Sigmoid colon (tissue), 7 donors: ENCODE data around the gene POP7. TPM values are rescaled to one million over a fixed set of nuclear protein-coding genes. Genes with fewer than 3 reads are reported as not detected.

ENCODE experiments used
- DNase-seq: peaks from one replicate; pipeline ENCODE4 v3.0.0-alpha.2; 2019
- H3K27ac ChIP-seq, 4 donors: fragments of 200-600 bp; sonication (generic); one replicate each; pipeline ENCODE4 v1.5.1; 2016 to 2019; ENCODE audit warnings: mild to moderate bottlenecking in 1 of 4
- H3K27me3 ChIP-seq, 3 donors: fragments of 200-600 bp; sonication (generic); one replicate each; pipeline ENCODE4 v1.5.1; 2019; ENCODE audit warnings: mild to moderate bottlenecking in 1 of 3
- H3K36me3 ChIP-seq, 4 donors: fragments of 200-600 bp; sonication (generic); one replicate each; pipeline ENCODE4 v1.5.1; 2016 to 2019
- H3K4me1 ChIP-seq, 4 donors: fragments of 200-600 bp; sonication (generic); one replicate each; pipeline ENCODE4 v1.5.1; 2017 to 2019
- H3K4me3 ChIP-seq, 4 donors: fragments of 200-600 bp; sonication (generic); one replicate each; pipeline ENCODE4 v1.5.1; 2017 to 2019; ENCODE audit warnings: mild to moderate bottlenecking in 2 of 4, moderate library complexity in 1 of 4
- H3K9me3 ChIP-seq, 4 donors: fragments of 200-600 bp in 3 of 4; sonication (generic) in 3 of 4; one replicate each; pipeline versions ENCODE4 v1.5.1 to v1.6.1; 2013 to 2019
- CTCF ChIP-seq, 4 experiments: fragments of 450-650 bp in 3 of 4; fragments of 200-600 bp in 1 of 4; IDR thresholded peaks; one replicate each; pipeline ENCODE4 v1.5.1; 2016 to 2019; ENCODE audit warnings: antibody characterized with exemption in 4 of 4, mild to moderate bottlenecking in 3 of 4, moderate library complexity in 2 of 4
- EP300 ChIP-seq, 4 donors: sonication (generic); formaldehyde crosslinking; IDR thresholded peaks; one replicate each; pipeline ENCODE4 v1.6.1; 2017; ENCODE audit warnings: antibody characterized with exemption in 4 of 4
- POLR2A ChIP-seq, 2 donors: fragments of 450-650 bp; IDR thresholded peaks; one replicate each; pipeline ENCODE4 v1.6.1; 2016; ENCODE audit warnings: antibody characterized with exemption in 2 of 2, mild to moderate bottlenecking in 2 of 2, moderate library complexity in 2 of 2
- POLR2AphosphoS5 ChIP-seq, 4 donors: sonication (generic); formaldehyde crosslinking; IDR thresholded peaks; one replicate each; pipeline ENCODE4 v1.6.1; 2017; ENCODE audit warnings: antibody characterized with exemption in 4 of 4
- WGBS, 2 donors: extraction: QIAGEN DNeasy Blood & Tissue Kit; methylation state at CpG; one replicate each; pipeline ENCODE4 v1.1.7; 2013; 5-methylcytosine and 5-hydroxymethylcytosine counted together
- intact Hi-C: fragments of 100-400 bp; cut with DNase I; formaldehyde crosslinking; loops from one replicate; pipeline ENCODE4 v1.15.1; 2023
- polyA plus RNA-seq, 3 donors: library from polyadenylated mRNA; stranded (reverse); fragments of 200-250 nt; gene quantifications; one replicate each; pipeline ENCODE4 v1.2.3, GENCODE V29; 2013
- total RNA-seq, 4 donors: library from RNA; depleted of rRNA; stranded (reverse); fragments of >200 nt; gene quantifications; one replicate each; pipeline ENCODE4 v1.1.0, GENCODE V29; 2016
- donor health status: healthy with polysubstance abuse.
- donor health status: Bipolar disorder and iron deficiency.
- donor health status: healthy.

POP7 gene
- total and polyA plus RNA-seq, 7 donors = 20.5 to 46.2 (median 39.5) TPM

GRCh38 chr7:100728196-100728595 lies 22.3 kb downstream of the POP7 start:
- TF ChIP-seq EP300 (IDR thresholded peaks at IDR 0.05) (no peak), CTCF (IDR thresholded peaks at IDR 0.05) (no peak)
- Histone ChIP-seq H3K9me3 (no peaks in the 10 kb centered on the region), H3K27ac (no peak overlapping the region), H3K36me3 (no peaks in the 10 kb centered on the region), H3K4me1 (peaks cover 0 to 13% (median 3%) of the 10 kb centered on the region in 4 donors), H3K27me3 (peaks cover 0 to 10% (median 4%) of the 10 kb centered on the region in 3 donors), H3K4me3 (no peak overlapping the region)
- intact Hi-C loops = no loop called here
- 76 to 81% methylated on average over 8 of the region's 8 CpGs for WGBS, 2 donors
- DNase-seq = no peak

GRCh38 chr7:100730136-100730800 lies 24.3 kb downstream of the POP7 start:
- Histone ChIP-seq H3K27me3 (no peaks in the 10 kb centered on the region), H3K27ac (no peak overlapping the region), H3K4me1 (peaks cover 0 to 10% (median 3%) of the 10 kb centered on the region in 4 donors), H3K9me3 (no peaks in the 10 kb centered on the region), H3K36me3 (no peaks in the 10 kb centered on the region), H3K4me3 (no peak overlapping the region)
- DNase-seq = no peak
- intact Hi-C loops = no loop called here
- no peak for TF ChIP-seq EP300 (IDR thresholded peaks at IDR 0.05)
- TF ChIP-seq POLR2AphosphoS5 (IDR thresholded peaks at IDR 0.05) = no peak
- no peak for TF ChIP-seq CTCF (IDR thresholded peaks at IDR 0.05)
- no peak for TF ChIP-seq POLR2A (IDR thresholded peaks at IDR 0.05)
- 36% methylated on average over 3 of the region's 3 CpGs; no CpG with 5 or more reads in 1 of the 2 donors for WGBS, 2 donors

GRCh38 chr7:100731937-100732636 lies 26.2 kb downstream of the POP7 start:
- Histone ChIP-seq H3K4me1 (peaks cover 0 to 2% (median 0%) of the 10 kb centered on the region in 4 donors), H3K27me3 (no peaks in the 10 kb centered on the region), H3K9me3 (no peaks in the 10 kb centered on the region), H3K36me3 (no peaks in the 10 kb centered on the region), H3K4me3 (no peak overlapping the region), H3K27ac (no peak overlapping the region)
- intact Hi-C loops = no loop called here
- no peak for DNase-seq
- TF ChIP-seq CTCF (IDR thresholded peaks at IDR 0.05) = no peak
- TF ChIP-seq EP300 (IDR thresholded peaks at IDR 0.05) = no peak
- TF ChIP-seq POLR2AphosphoS5 (IDR thresholded peaks at IDR 0.05) = no peak
- TF ChIP-seq POLR2A (IDR thresholded peaks at IDR 0.05) = no peak
- WGBS, 2 donors = 73% methylated on average over 11 of the region's 11 CpGs; no CpG with 5 or more reads in 1 of the 2 donors

- H3K27me3 ChIP-seq = no peaks in the 10 kb centered on the region
- 85% methylated on average over 7 of the region's 7 CpGs; no CpG with 5 or more reads in 1 of the 2 donors for WGBS, 2 donors
- H3K9me3 ChIP-seq = no peaks in the 10 kb centered on the region
- H3K4me1 ChIP-seq = no peaks in the 10 kb centered on the region
- intact Hi-C loops = no loop called here
- H3K36me3 ChIP-seq = no peaks in the 10 kb centered on the region
- TF ChIP-seq CTCF (IDR thresholded peaks at IDR 0.05) (no peak), EP300 (IDR thresholded peaks at IDR 0.05) (no peak)
- no peak for DNase-seq
- no peak overlapping the region for H3K4me3 ChIP-seq
- no peak overlapping the region for H3K27ac ChIP-seq
Observed at GRCh38 chr7:100735730-100736129, 29.8 kb downstream of the POP7 start.
